Suppressor macrophage treated with lipopolysaccharide for 1 hour (primary cell): ENCODE data around the gene ZNF662.

ENCODE experiments used
- DNase-seq, 3 donors: peaks; one replicate each; pipeline ENCODE4 v3.0.0-alpha.2; 2020 to 2022

ZNF662 gene

DNA sequence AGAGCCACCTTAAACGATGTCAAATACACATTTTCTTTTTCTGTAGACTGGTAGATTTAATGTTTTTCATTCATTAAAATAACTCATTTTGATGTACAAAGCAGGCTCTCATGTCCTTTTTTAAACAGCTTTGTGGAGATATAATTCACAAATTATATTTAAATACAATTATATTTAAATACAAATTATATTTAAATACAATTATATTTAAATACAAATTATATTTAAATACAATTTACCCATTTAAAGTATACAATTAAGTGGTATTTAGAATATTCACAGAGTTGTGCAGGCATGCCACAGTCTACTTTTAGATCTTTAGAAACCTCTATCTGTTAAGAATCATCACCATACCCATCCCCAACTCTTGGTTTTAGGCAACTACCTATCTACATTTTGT lies 36.8 kb downstream of the ZNF662 start:
- DNase-seq, result no peak

DNA sequence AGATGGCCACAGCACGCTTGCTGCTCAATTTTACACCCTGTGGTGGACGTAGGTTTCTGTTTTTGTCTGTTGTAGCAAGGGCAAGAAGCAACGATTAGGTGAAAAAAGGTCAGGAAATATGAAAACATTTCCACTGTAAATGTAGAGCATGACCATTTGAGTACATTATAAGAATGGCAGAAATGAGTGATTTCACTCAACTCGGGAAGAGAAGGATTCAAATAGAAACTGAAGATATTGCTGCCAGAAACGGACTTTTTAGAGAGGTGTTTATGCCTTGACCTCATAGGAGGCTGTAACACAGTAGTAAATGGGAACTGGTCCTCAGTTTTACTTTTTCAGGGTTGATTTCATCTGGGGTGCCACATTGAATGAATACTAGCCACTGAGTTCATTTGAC lies 40.1 kb downstream of the ZNF662 start:
- no peak for DNase-seq

DNA sequence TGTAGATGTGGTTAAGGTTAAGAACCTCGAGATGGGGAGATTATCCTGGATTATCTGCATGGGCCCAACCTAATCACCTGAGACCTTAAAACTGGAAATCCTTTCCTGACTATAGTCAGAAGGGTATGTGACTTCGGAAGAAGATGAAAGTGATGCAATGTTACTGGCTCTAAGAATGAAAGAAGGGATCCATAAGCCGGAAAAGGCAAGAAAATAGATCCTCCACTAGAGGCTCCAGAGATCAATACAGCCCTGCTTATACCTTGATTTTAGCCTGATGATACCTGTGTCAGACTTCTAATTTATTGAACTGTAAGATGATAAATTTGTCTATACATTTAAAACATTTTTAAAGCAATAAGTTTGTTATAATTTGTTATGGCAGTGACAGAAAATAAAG lies 51.6 kb downstream of the ZNF662 start:
- no peak for DNase-seq

DNA sequence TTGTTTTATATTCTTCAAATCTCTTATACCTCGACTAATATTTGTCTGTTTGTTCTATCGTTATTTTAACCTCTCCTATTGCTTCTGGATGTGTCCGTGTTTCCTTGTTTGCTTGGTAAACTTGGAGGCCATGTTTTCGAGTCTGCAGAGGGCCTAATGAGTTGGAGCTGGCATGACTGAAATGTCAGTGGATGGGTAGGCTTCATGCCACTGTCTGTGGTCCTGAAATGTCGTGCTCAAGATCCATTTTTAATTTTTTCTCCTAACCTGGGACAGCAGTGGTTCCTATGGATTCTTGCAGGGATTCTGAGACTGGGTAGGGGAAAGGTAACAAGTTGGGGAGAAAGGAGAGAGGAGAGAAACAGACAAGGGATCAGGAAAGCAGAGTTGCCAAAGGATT lies 54.3 kb downstream of the ZNF662 start:
- no peak for DNase-seq

DNA sequence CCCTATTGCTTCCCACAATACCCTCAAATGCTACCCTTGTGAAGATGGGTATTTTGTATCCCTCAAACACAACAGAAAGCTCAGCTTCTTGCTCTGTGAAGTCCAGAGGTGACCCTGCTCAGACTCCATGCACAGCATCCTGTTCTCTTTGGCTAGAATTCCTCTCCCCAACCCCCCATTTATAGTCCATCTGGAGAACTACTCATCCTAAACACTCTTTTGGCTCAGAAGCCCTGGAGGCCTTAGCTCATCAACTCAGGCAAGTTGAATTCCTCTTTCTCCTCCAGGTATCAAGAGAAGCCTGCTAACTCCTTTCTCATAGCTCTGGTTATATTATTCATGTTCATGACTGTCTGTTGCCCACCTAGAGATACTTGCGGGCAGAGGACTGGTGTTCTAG lies 54.8 kb downstream of the ZNF662 start:
- no peak for DNase-seq

DNA sequence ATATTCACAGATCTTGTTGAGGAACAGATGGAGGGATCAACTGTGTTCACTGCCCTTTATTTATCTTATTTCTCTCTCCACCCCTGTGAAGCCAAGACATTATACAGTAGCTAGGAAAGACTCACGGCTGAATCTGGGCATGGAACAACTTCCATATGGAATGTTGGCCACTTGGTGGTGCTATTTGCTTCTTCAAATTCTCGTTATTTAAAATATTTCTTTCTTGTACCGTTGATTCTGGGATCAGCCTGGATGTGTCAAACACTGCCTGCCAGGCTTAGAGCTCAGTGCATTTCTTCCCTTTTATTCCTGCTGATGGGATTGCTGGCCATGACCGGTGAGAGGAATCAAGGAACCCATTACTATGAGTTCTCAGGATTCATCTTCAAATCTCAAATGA lies 55.7 kb downstream of the ZNF662 start:
- DNase-seq, result peak; percentile 59 to 71 (median 66)

DNA sequence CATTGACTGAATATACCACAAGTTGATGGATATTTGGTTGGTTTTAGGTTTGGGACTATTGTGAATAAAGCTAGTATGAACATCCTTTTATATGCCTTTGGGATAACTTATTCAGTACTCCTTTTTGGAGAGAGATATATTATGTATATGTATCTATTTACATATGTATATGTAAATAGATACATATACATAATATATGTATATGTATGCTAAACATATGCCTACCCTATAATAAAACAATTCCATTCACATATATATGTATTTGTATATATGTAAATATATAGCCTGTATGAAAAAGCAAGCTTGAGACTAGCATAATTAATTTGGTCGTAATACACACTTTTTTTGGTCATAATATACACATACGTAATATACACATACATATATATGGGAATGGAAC lies 57.3 kb downstream of the ZNF662 start:
- DNase-seq, result no peak

DNA sequence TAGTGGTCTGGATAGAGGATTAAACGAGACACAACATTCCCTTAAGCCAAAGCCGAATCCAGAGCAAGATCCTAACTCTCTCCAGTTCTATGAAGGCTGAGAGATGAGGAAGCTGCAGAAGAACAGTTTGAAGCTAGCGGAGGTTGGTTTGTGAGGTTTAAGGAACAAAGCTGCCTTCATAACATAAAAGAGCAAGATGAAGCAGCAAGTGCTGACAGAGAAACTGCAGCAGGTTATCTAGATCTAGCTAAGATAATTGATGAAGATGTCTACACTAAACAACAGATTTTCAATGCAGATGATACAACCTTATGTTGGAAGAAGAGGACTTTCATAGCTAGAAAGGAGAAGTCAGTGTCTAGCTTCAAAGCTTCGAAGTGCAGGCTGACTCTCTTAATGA lies 58.3 kb downstream of the ZNF662 start:
- no peak for DNase-seq
